Measurements from ENCODE around the gene LDOC1. TPM values are rescaled to one million over a fixed set of nuclear protein-coding genes. Genes with fewer than 3 reads are reported as not detected.
"Not testable (repeated sequence)": the region's sequence is repeated elsewhere in the genome, so short reads cannot be mapped to it uniquely, and the experiment has no call there.

Gene LDOC1
- total RNA-seq, 4 donors from 2014 or later = 3.3 to 10.6 (median 7.0) TPM

DNA sequence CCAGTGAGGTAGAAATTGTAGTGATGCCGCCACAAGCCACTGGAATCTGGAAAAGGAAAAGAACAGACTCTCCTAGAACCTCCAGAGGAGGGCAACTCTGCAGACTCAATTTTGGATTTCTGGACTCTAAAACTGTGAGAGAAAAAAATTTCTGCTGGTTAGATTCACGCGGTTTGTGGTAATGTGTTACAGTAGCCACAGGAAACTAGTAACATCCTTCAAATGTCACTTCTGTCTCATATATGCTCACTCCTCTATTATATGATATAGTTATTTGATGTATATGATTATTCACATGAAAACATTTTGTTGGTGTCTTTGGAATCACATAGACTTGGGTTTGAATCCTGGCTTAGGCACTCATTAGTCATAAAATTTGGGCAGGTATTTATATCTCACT lies 18.8 kb downstream of the LDOC1 start:
- H3K36me3 ChIP-seq = no peaks in the 10 kb centered on the region
- 81 to 87% methylated on average over 3 of the region's 3 CpGs for WGBS, 2 donors
- H3K4me1 ChIP-seq = no peaks in the 10 kb centered on the region

DNA sequence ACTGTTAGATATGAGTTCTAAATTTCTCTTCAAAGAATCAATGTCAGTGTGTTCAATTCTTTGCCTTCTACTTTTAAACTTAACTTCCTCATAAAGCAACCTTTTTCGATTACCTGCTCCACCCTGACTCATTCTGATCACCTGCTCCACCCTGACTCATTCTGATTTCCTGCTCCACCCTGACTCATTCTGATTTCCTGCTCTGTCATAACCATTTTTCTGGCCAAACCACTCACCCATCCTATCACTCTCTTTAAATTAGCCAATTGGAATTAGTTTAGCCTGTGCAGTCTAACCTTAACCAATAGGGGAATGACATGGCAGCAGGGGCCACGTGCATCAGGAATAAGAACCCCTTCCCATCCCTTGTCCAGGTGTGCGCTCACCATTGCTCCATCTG lies 21.7 kb downstream of the LDOC1 start:
- 74 to 87% methylated on average over 3 of the region's 3 CpGs for WGBS, 2 donors
- H3K27me3 ChIP-seq; H3K9me3 ChIP-seq; H3K36me3 ChIP-seq; H3K4me3 ChIP-seq; DNase-seq (ENCODE audit: low spot score in 2 of 2); H3K27ac ChIP-seq; H3K4me1 ChIP-seq: not testable (repeated sequence)

More for the DNA sequence above, 18.8 kb downstream of the LDOC1 start:
- no peak overlapping the region for H3K27ac ChIP-seq
- DNase-seq (ENCODE audit: low spot score in 2 of 2) = no peak
- no peaks in the 10 kb centered on the region for H3K27me3 ChIP-seq
- no peak overlapping the region for H3K4me3 ChIP-seq
- no peaks in the 10 kb centered on the region for H3K9me3 ChIP-seq
- TF ChIP-seq, protein P1, sequence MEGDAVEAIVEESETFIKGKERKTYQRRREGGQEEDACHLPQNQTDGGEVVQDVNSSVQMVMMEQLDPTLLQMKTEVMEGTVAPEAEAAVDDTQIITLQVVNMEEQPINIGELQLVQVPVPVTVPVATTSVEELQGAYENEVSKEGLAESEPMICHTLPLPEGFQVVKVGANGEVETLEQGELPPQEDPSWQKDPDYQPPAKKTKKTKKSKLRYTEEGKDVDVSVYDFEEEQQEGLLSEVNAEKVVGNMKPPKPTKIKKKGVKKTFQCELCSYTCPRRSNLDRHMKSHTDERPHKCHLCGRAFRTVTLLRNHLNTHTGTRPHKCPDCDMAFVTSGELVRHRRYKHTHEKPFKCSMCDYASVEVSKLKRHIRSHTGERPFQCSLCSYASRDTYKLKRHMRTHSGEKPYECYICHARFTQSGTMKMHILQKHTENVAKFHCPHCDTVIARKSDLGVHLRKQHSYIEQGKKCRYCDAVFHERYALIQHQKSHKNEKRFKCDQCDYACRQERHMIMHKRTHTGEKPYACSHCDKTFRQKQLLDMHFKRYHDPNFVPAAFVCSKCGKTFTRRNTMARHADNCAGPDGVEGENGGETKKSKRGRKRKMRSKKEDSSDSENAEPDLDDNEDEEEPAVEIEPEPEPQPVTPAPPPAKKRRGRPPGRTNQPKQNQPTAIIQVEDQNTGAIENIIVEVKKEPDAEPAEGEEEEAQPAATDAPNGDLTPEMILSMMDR (IDR thresholded peaks at IDR 0.05) = no peak
- TF ChIP-seq EP300 (IDR thresholded peaks at IDR 0.05) (no peak), POLR2A (IDR thresholded peaks at IDR 0.05) (no peak)

DNA sequence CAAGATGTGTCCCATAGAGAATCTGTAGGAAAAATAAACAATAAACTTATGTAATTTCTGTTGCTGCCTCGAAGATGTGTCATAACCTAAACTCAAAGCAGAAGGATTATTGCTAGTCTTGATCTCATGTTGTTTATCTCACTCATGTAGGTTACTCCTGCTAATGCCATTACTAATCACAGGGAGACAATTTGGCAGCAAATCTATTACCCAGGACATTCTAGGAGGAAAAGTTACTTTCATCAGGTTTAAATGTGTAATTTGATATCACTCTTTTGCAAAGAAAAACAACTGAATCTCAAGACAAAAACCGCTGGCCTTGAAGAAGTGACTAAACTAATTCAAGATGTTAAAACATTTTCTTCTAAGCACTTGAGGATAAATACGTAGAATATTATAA lies 34.0 kb downstream of the LDOC1 start:
- Histone ChIP-seq H3K4me3 (no peak overlapping the region), H3K36me3 (no peaks in the 10 kb centered on the region), H3K4me1 (no peaks in the 10 kb centered on the region), H3K9me3 (no peaks in the 10 kb centered on the region), H3K27me3 (no peaks in the 10 kb centered on the region), H3K27ac (no peak overlapping the region)
- no peak for DNase-seq (ENCODE audit: low spot score in 2 of 2)
- WGBS, 2 donors = 49 to 54% methylated on average over 3 of the region's 3 CpGs
- TF ChIP-seq POLR2A (IDR thresholded peaks at IDR 0.05) (no peak), EP300 (IDR thresholded peaks at IDR 0.05) (no peak)
- TF ChIP-seq, protein P1 (IDR thresholded peaks at IDR 0.05) = no peak

DNA sequence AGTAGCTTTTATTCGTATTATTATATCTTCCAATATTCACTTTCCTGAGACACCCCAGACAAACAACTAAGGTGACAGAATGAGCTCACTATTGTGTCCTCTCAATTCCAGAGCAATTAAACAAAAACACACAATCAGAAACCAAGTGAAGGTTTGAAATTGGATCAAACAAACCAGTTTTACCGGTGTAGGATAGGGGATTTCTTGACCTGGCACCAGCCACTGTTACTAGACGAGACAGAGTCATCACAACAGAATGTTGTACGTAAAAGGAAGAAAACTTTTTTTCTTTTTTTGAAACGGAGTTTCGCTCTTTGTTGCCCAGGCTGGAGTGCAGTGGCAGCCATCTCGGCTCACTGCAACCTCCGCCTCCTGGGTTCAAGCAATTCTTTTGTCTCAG lies 43.7 kb downstream of the LDOC1 start:
- no peaks in the 10 kb centered on the region for H3K27me3 ChIP-seq
- H3K4me1 ChIP-seq = no peaks in the 10 kb centered on the region
- H3K9me3 ChIP-seq = no peaks in the 10 kb centered on the region
- no peak overlapping the region for H3K4me3 ChIP-seq
- 85 to 94% methylated on average over 8 of the region's 8 CpGs for WGBS, 2 donors
- TF ChIP-seq, protein P1 (IDR thresholded peaks at IDR 0.05) = no peak
- no peak for TF ChIP-seq POLR2A (IDR thresholded peaks at IDR 0.05)
- no peak for TF ChIP-seq EP300 (IDR thresholded peaks at IDR 0.05)
- no peak overlapping the region for H3K27ac ChIP-seq
- no peak for DNase-seq (ENCODE audit: low spot score in 2 of 2)
- H3K36me3 ChIP-seq = no peaks in the 10 kb centered on the region

DNA sequence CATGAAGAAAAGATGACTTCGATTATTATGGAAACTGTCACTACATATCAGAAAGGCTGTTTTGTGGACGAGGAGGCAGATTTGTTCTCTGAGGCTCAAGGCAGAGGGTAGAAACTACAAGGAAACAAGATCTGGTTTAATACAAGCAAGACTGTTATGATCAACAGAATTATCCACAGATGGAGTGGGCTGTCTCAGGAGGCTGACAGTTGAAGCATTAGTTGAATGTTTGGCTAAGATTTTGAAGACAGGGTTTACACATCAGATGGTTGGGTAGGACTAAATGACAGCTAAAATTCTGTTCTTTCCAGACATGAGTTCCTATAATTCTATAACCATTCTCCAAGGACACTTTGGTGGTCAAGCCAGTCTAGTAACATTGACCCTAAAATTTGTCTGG lies 49.8 kb downstream of the LDOC1 start:
- Histone ChIP-seq H3K9me3 (no peaks in the 10 kb centered on the region), H3K4me3 (no peak overlapping the region), H3K36me3 (no peaks in the 10 kb centered on the region), H3K27me3 (no peaks in the 10 kb centered on the region), H3K27ac (no peak overlapping the region), H3K4me1 (no peaks in the 10 kb centered on the region)
- TF ChIP-seq EP300 (IDR thresholded peaks at IDR 0.05) = no peak
- TF ChIP-seq, protein P1 (IDR thresholded peaks at IDR 0.05) = no peak
- no peak for TF ChIP-seq POLR2A (IDR thresholded peaks at IDR 0.05)
- DNase-seq (ENCODE audit: low spot score in 2 of 2) = no peak
- WGBS, 2 donors = 71 to 88% methylated on average over 2 of the region's 2 CpGs

Other genes starting within 250 kb of the LDOC1 start
- not detected for gene SPANXB1, start 174.5 kb downstream of the LDOC1 start, total RNA-seq
- gene SPANXC, start 65.4 kb upstream of the LDOC1 start, total RNA-seq = not detected

All from tibial nerve (tissue), 4 donors.